ENCODE results near the gene TEX22. TPM values are rescaled to one million over a fixed set of nuclear protein-coding genes. Genes with fewer than 3 reads are reported as not detected.
A peak's percentile ranks its signal among the peaks of the same experiment; 100 is the strongest.

The TEX22 gene
- total and polyA plus RNA-seq, 11 donors: 0.06 to 1.8 (median 0.60) TPM; not detected in 3

DNA sequence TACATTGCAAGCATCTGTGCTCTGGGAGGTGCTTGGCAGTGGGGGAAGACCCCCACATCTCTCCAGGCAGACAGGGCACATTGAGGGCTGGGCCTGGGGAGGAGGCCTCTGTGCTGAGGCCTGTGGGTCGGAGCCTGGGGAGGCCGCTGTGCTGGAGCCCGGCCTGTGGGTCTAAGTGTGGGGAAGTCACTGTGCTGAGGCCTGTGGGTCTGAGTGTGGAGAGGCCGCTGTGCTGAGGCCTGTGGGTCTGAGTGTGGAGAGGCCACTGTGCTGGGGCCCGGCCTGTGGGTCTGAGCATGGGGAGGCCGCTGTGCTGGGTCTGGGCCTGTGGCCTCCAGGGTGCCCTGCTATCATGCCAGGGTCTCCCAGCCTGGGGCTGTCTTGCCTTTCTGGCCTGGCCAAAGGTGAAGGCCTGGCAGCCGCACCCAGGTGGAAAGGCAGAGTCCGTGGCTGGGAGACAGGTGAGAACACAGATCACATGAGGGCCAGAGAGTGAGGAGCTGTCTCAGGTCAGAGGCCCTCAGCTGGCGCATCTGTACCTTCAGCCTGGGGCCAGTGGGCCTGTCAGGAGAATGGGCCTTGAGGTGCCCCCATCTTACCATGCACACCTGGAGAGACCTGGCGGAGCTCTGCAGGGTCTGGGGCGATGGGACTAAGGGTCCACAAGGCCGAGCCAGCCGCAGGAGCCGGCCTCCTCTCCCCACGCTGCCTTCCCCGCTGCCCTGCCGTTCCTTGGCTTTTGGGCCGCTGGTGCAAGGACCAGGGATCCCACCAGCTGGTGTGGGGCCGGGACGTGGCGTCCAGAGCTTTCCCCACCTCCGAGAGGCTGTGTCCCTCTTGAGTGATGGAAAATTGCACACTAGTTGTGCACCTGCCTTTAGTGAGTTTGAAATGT, 57.7 kb downstream of the TEX22 start:
- Histone ChIP-seq H3K27ac (no peak overlapping the region), H3K4me1 (peaks cover 0 to 5% (median 0%) of the 10 kb centered on the region in 12 donors), H3K9me3 (no peaks in the 10 kb centered on the region), H3K4me3 (no peak overlapping the region), H3K36me3 (peaks cover 0 to 79% (median 67%) of the 10 kb centered on the region in 9 donors), H3K27me3 (no peaks in the 10 kb centered on the region)
- no peak for TF ChIP-seq CTCF (IDR thresholded peaks at IDR 0.05)
- TF ChIP-seq POLR2A (IDR thresholded peaks at IDR 0.05): no peak
- 87 to 92% (median 90%) methylated on average over 13 to 22 of the region's 22 CpGs for WGBS, 4 donors
- intact Hi-C loops (cut with DNase I): no loop called here
- peak in 2 of 4 donors; percentile 2 to 10 for ATAC-seq
- DNase-seq: peak in 3 of 5 donors; percentile 20 to 54 (median 24)

DNA sequence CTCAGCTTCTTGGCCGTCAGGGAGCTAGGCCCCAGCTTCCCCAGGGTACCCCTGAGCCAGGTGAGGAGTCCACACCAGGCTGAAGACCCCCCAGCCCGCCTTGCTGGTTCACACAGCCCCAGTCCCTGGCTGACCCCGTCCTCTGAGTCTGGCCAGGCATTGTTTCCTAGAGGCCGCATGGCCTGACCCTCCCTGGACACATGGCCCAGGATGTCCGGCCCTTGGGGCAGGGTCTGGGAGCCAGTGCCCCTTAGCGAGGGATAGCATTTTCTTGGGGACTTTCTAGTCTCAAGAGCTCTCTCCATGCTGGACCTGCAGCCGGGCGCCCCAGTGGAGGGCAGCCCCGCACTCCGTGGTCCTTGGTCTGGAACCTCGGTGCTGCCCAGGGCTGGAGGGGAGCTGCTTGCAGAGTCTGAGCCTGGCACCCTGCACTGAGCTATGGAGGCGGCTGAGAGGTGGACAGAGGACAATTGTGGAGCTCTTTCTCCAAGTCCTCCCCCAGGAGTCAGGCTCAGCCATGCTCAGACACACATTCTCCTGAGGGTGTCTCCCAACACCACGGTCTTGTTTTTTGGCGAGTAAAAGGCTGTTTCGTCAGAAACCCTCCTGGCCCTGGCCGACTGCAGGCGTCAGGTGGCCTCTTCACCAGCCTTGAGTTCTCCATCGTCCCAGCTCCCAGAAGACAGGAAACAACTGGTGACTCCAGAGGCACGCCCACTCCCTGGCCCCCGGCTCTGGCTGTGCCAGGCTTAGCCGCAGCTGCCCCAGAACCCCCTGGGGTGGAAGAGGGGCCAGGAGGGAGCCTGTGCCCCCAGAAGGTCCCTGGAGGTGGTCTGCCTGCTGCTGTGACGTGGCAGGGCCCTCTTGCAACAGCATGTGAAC, 58.6 kb downstream of the TEX22 start:
- peak in 2 of 4 donors; percentile 3 to 6 for ATAC-seq
- WGBS, 4 donors: 71 to 82% (median 81%) methylated on average over 13 to 22 of the region's 22 CpGs
- H3K27me3 ChIP-seq: no peaks in the 10 kb centered on the region
- no peaks in the 10 kb centered on the region for H3K9me3 ChIP-seq
- TF ChIP-seq POLR2A (IDR thresholded peaks at IDR 0.05) (no peak), CTCF (IDR thresholded peaks at IDR 0.05) (no peak)
- DNase-seq: peak in 2 of 5 donors; percentile 21 to 47
- H3K27ac ChIP-seq: no peak overlapping the region
- intact Hi-C loops (cut with DNase I): no loop called here
- H3K4me1 ChIP-seq: peaks cover 0 to 3% (median 0%) of the 10 kb centered on the region in 12 donors
- H3K36me3 ChIP-seq: peaks cover 0 to 81% (median 70%) of the 10 kb centered on the region in 9 donors
- H3K4me3 ChIP-seq: no peak overlapping the region

GRCh38 chr14:105458010-105458409, 59.7 kb downstream of the TEX22 start:
- intact Hi-C loops (cut with DNase I): no loop called here
- 86 to 91% (median 90%) methylated on average over 13 to 18 of the region's 18 CpGs for WGBS, 4 donors

More at GRCh38 chr14:105458010-105458409, 59.7 kb downstream of the TEX22 start:
- H3K4me1 ChIP-seq: peaks cover 0 to 6% (median 0%) of the 10 kb centered on the region in 12 donors
- DNase-seq: peak in 1 of 5 donors; percentile 50
- no peaks in the 10 kb centered on the region for H3K9me3 ChIP-seq
- no peak for ATAC-seq
- H3K27ac ChIP-seq: no peak overlapping the region
- H3K36me3 ChIP-seq: peaks cover 0 to 80% (median 65%) of the 10 kb centered on the region in 9 donors
- TF ChIP-seq CTCF (IDR thresholded peaks at IDR 0.05): no peak
- TF ChIP-seq POLR2A (IDR thresholded peaks at IDR 0.05): no peak
- H3K27me3 ChIP-seq: no peaks in the 10 kb centered on the region
- no peak overlapping the region for H3K4me3 ChIP-seq
